HCT116 (cell line): ENCODE measurements around the gene SOWAHC. TPM values are rescaled to one million over a fixed set of nuclear protein-coding genes. Genes with fewer than 3 reads are reported as not detected.

Source experiments
- ATAC-seq: fragments of 200-7000 bp; cut with Tn5 transposase; 2 replicates; pipeline ENCODE4 v1.9.1; 2020; ENCODE audit warnings: mild to moderate bottlenecking, moderate library complexity
- BruUV-seq: library from RNA; stranded (reverse); fragments of 400-500 nt; replicated peaks from 2 replicates; lab custom pipeline; 2021; lab: Mats Ljungman, UMichigan
- CTCF ChIA-PET: fragments of 300-600 bp; sonication (Branson Sonifier 250); formaldehyde crosslinking; loops from one replicate; lab custom pipeline; 2021; ENCODE audit warnings: antibody characterized with exemption; lab: Charles Lee
- POLR2A ChIA-PET: fragments of 300-600, 350-600 bp; sonication (Branson Sonifier 250); formaldehyde crosslinking; loops from one replicate; lab custom pipeline; 2021; ENCODE audit warnings: antibody characterized with exemption; lab: Charles Lee
- RAD21 ChIA-PET, 2 experiments: fragments of 300-600 bp; sonication (Branson Sonifier 250); formaldehyde crosslinking; loops; one replicate each; lab custom pipeline; 2023; ENCODE audit warnings: low total read pairs in 2 of 2; ENCODE audit not compliant: uncharacterized antibody in 2 of 2, unreplicated experiment in 2 of 2, low non-redundant PET in 1 of 2; lab: Charles Lee
- DNase-seq: peaks from one replicate; pipeline ENCODE4 v3.0.0-alpha.2; 2010; ENCODE audit warnings: low read depth, low spot score
- H2AFZ ChIP-seq: fragments of 200-600 bp; shearing (Covaris generic), sonication (generic); 2 replicates; pipeline ENCODE4 v1.6.1; 2017; ENCODE audit warnings: low read depth, mixed run types, mixed read lengths, antibody characterized with exemption, low read length; ENCODE audit not compliant: poor library complexity, severe bottlenecking
- H3K27ac ChIP-seq: 2 replicates; pipeline ENCODE4 v1.5.1; 2012; ENCODE audit warnings: low read depth, low read length
- H3K27me3 ChIP-seq: fragments of 200-600 bp; sonication (generic); 2 replicates; pipeline ENCODE4 v1.6.1; 2016; ENCODE audit warnings: mixed run types, low read length, mixed read lengths; ENCODE audit not compliant: insufficient read depth
- H3K36me3 ChIP-seq, 2 experiments: fragments of 200-500 bp in 1 of 2; fragments of 200-600 bp in 1 of 2; sonication (Bioruptor generic) in 1 of 2; sonication (generic) in 1 of 2; 2 replicates each; pipeline versions ENCODE4 v1.5.1 to v1.6.1; 2014 to 2016; ENCODE audit warnings: low read length in 2 of 2, inconsistent platforms in 1 of 2, mixed read lengths in 1 of 2, mixed run types in 1 of 2; ENCODE audit not compliant: insufficient read depth in 2 of 2, control insufficient read depth in 1 of 2
- H3K4me1 ChIP-seq, 2 experiments: fragments of 200-600 bp in 1 of 2; sonication (generic) in 1 of 2; 2 replicates each; pipeline versions ENCODE4 v1.5.1 to v1.6.1; 2012 to 2017; ENCODE audit warnings: low read length in 2 of 2, inconsistent platforms in 1 of 2, mild to moderate bottlenecking in 1 of 2, mixed read lengths in 1 of 2, mixed run types in 1 of 2, moderate library complexity in 1 of 2; ENCODE audit not compliant: insufficient read depth in 2 of 2, control insufficient read depth in 1 of 2
- H3K4me2 ChIP-seq: fragments of 200-600 bp; sonication (generic); 2 replicates; pipeline ENCODE4 v1.6.1; 2017; ENCODE audit warnings: mixed run types, low read length, mixed read lengths
- H3K4me3 ChIP-seq, 2 experiments: fragments of 200-600 bp in 1 of 2; sonication (generic) in 1 of 2; replicated peaks in 1 of 2; 2 replicates each; pipeline ENCODE4 v1.5.1; 2011 to 2016; ENCODE audit warnings: low read length in 2 of 2, control low read depth in 1 of 2, low read depth in 1 of 2, mild to moderate bottlenecking in 1 of 2, mixed read lengths in 1 of 2, mixed run types in 1 of 2
- H3K79me2 ChIP-seq: fragments of 200-600 bp; sonication (generic); 2 replicates; pipeline ENCODE4 v1.6.1; 2017; ENCODE audit warnings: mild to moderate bottlenecking, mixed run types, low read length, moderate library complexity, mixed read lengths; ENCODE audit not compliant: insufficient read depth
- H3K9ac ChIP-seq: fragments of 200-600 bp; sonication (generic); 2 replicates; pipeline ENCODE4 v1.6.1; 2016; ENCODE audit warnings: low read length, mixed read lengths
- H3K9me2 ChIP-seq: fragments of 200-600 bp; sonication (generic), shearing (Covaris generic); 2 replicates; pipeline ENCODE4 v1.6.1; 2017; ENCODE audit warnings: mixed run types, mild to moderate bottlenecking, moderate library complexity; ENCODE audit not compliant: insufficient read depth
- H3K9me3 ChIP-seq, 2 experiments: fragments of 200-500 bp in 1 of 2; fragments of 200-600 bp in 1 of 2; sonication (Bioruptor generic) in 1 of 2; sonication (generic) in 1 of 2; 2 replicates each; pipeline ENCODE4 v1.6.1; 2014 to 2017; ENCODE audit warnings: low read length in 2 of 2, mixed read lengths in 2 of 2, inconsistent platforms in 1 of 2, low read depth in 1 of 2, mild to moderate bottlenecking in 1 of 2, mixed run types in 1 of 2, moderate library complexity in 1 of 2; ENCODE audit not compliant: control insufficient read depth in 1 of 2, insufficient read depth in 1 of 2
- H4K20me1 ChIP-seq: fragments of 200-600 bp; sonication (generic), shearing (Covaris generic); 2 replicates; pipeline ENCODE4 v1.6.1; 2017; ENCODE audit warnings: mixed run types, mild to moderate bottlenecking, moderate library complexity; ENCODE audit not compliant: insufficient read depth
- ATF3 ChIP-seq: IDR thresholded peaks from 2 replicates; pipeline ENCODE4 v1.6.1; 2012
- CBX3 ChIP-seq: IDR thresholded peaks from 2 replicates; pipeline ENCODE4 v1.6.1; 2012; ENCODE audit warnings: low read depth
- CEBPB ChIP-seq: IDR thresholded peaks from 2 replicates; pipeline ENCODE4 v1.6.1; 2012; ENCODE audit warnings: low read depth
- EGR1 ChIP-seq: IDR thresholded peaks from 2 replicates; pipeline ENCODE4 v1.6.1; 2012; ENCODE audit warnings: low read depth
- ELF1 ChIP-seq: IDR thresholded peaks from 2 replicates; pipeline ENCODE4 v1.6.1; 2012; ENCODE audit warnings: low read depth, borderline replicate concordance
- FOSL1 ChIP-seq: IDR thresholded peaks from 2 replicates; pipeline ENCODE4 v1.6.1; 2012; ENCODE audit warnings: low read depth
- JUND ChIP-seq: IDR thresholded peaks from 2 replicates; pipeline ENCODE4 v1.6.1; 2012
- MAX ChIP-seq: IDR thresholded peaks from 2 replicates; pipeline ENCODE4 v1.6.1; 2012
- POLR2AphosphoS5 ChIP-seq: IDR thresholded peaks from 2 replicates; pipeline ENCODE4 v1.6.1; 2011; ENCODE audit warnings: mild to moderate bottlenecking, low read depth, low read length, moderate library complexity
- RAD21 ChIP-seq: IDR thresholded peaks from 2 replicates; pipeline ENCODE4 v1.6.1; 2012; ENCODE audit warnings: low read depth, mild to moderate bottlenecking
- REST ChIP-seq: IDR thresholded peaks from 2 replicates; pipeline ENCODE4 v1.6.1; 2012; ENCODE audit warnings: low read depth
- SIN3A ChIP-seq: IDR thresholded peaks from 2 replicates; pipeline ENCODE4 v1.6.1; 2012; ENCODE audit warnings: low read depth
- SP1 ChIP-seq: IDR thresholded peaks from 2 replicates; pipeline ENCODE4 v1.6.1; 2012; ENCODE audit warnings: low read depth
- SRF ChIP-seq: IDR thresholded peaks from 2 replicates; pipeline ENCODE4 v1.6.1; 2012; ENCODE audit warnings: low read depth
- TCF7L2 ChIP-seq: IDR thresholded peaks from 2 replicates; pipeline ENCODE4 v1.7.0; 2011; ENCODE audit warnings: borderline replicate concordance, inconsistent platforms; ENCODE audit not compliant: insufficient read depth, insufficient read length; ENCODE audit errors: extremely low read depth
- ZBTB33 ChIP-seq: IDR thresholded peaks from 2 replicates; pipeline ENCODE4 v1.6.1; 2011; ENCODE audit warnings: mild to moderate bottlenecking, low read length, moderate library complexity; ENCODE audit not compliant: insufficient replicate concordance; ENCODE audit errors: extremely low read depth
- intact Hi-C: fragments of 100-400 bp; cut with micrococcal nuclease; formaldehyde crosslinking; loops from 2 replicates; pipeline ENCODE4 v1.10.0; 2022
- total RNA-seq: library from RNA; stranded (reverse); gene quantifications from one replicate; pipeline ENCODE4 v1.2.1, GENCODE V29; 2021; ENCODE audit not compliant: unreplicated experiment

Gene SOWAHC
- total RNA-seq, 1 experiment from 2014 or later = 16.6 TPM

GRCh38 chr2:109604597-109604996, 9.6 kb upstream of the SOWAHC start:
- BruUV-seq = no TSS peak
- Histone ChIP-seq H3K27ac (peak overlapping the region; percentile 77), H4K20me1 (no peaks in the 10 kb centered on the region), H3K4me3 (peak overlapping the region; percentile 19 to 47), H3K4me2 (peak overlapping the region; percentile 85), H3K36me3 (no peaks in the 10 kb centered on the region), H3K9ac (peak overlapping the region; percentile 47), H3K4me1 (peaks cover 47 to 55% of the 10 kb centered on the region in 2 experiments), H3K27me3 (no peaks in the 10 kb centered on the region), H3K79me2 (peaks cover 96% of the 10 kb centered on the region), H3K9me2 (no peaks in the 10 kb centered on the region), H2AFZ (no peak overlapping the region), H3K9me3 (no peaks in the 10 kb centered on the region)
- ATAC-seq (peak; percentile 86), DNase-seq (peak; percentile 87)
- peak; percentile 57; the same call in 1 of the 2 replicates for TF ChIP-seq FOSL1
- TF ChIP-seq REST = no peak
- TF ChIP-seq SIN3A = peak; percentile 39; the same call in 1 of the 2 replicates
- TF ChIP-seq SRF = no peak
- no peak for TF ChIP-seq ELF1
- no peak for TF ChIP-seq TCF7L2
- TF ChIP-seq JUND = peak; percentile 57
- TF ChIP-seq POLR2AphosphoS5 = peak; percentile 40; the same call in 1 of the 2 replicates
- TF ChIP-seq ZBTB33 = no peak
- peak; percentile 84 for TF ChIP-seq CBX3
- TF ChIP-seq MAX = peak; percentile 34; the same call in 1 of the 2 replicates
- no peak for TF ChIP-seq RAD21
- TF ChIP-seq SP1 = peak; percentile 66
- TF ChIP-seq CEBPB = 0 out of 2 replicates have a peak, but pooled peaks have one; percentile 29
- TF ChIP-seq EGR1 = no peak
- TF ChIP-seq ATF3 = peak; percentile 57; the same call in 1 of the 2 replicates
- POLR2A ChIA-PET = interaction anchor here (1.5 to 1.6 kb wide), 2 partner anchors 9 to 10 kb away, joined by 5 to 10 read pairs; partner anchors contain the start of genes SEPTIN10 and SOWAHC
- RAD21 ChIA-PET = no interaction called here
- intact Hi-C loops = no loop called here
- CTCF ChIA-PET = interaction anchor here (1.4 kb wide), 1 partner anchor 59 kb away, joined by 4 read pairs; no protein-coding TSS in a partner anchor
